HG03064 (cell line): ENCODE measurements around the gene FARP2.
"Not testable (repeated sequence)": the region's sequence is repeated elsewhere in the genome, so short reads cannot be mapped to it uniquely, and the experiment has no call there.

Experiments used
- ATAC-seq: cut with Tn5 transposase; IDR thresholded peaks from one replicate; pipeline ENCODE4 v1.9.1; 2021; ENCODE audit warnings: low read depth; ENCODE audit not compliant: unreplicated experiment

The FARP2 gene

DNA sequence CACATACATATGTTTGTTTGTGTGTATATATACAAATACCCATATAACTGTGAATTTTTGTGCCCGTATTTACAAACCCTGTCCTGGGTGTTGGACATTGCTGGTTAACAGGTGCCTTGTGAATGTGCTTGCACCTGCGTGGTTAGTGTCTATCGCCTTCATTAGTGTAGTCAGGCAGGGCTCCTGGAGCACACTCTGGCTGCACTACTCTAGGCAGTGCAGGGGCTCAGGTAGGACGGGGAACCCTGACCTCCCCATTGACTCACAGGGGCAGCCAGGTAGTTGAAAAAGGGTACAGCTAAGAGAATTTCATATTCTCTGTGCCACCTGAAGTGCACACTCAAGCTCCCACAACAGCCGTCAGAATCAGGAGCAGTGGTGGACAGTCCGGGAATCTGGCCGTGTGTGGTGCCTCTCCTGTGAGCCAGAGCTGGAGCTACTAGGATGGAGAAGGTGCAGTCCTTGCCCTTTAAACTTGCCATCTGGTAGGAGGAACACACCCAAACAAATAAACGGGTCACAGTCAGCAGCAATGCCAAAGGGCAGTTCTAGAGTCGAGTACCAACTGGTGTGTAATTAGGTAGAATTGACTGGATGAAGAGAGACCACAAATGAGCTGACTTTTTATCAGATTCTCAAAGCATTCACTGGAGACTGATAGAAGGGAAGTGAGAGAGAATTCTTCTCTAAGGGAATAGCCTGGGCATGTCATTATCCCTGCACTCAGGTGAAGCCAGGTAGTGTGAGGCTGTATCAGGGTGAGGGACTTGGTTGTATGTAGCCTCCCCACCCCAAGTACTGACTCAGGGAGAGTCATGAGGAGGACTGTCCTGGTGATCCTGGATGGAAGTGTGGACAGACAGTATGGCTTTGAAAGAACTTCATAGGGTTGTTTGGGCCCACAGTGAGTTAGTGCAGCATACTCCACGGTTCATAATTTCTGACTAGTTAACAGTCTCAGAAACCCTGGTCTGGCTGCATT, 44.1 kb downstream of the FARP2 start:
- no peak for ATAC-seq

GRCh38 chr2:241408849-241409248, 52.8 kb downstream of the FARP2 start:
- no peak for ATAC-seq

DNA sequence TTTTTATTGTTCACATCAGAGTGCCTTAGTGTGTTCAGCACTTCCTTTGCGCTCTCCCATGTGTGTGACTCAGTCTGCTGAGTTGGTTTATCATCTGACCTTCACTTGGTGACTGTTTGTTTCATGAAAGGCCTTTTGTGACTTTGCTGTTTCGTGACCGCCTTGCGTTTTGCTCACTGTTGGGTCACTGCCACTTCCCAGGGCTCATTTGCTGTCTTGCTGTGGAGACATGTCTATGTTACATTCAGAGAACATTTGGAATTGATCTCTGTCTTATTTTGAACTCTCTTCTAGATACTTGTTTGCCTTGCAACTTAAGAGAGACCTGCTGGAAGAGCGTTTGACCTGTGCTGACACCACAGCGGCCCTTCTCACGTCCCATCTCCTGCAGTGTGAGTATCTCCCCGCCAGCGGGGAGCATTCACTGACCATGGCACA, 54.7 kb downstream of the FARP2 start:
- no peak for ATAC-seq

DNA sequence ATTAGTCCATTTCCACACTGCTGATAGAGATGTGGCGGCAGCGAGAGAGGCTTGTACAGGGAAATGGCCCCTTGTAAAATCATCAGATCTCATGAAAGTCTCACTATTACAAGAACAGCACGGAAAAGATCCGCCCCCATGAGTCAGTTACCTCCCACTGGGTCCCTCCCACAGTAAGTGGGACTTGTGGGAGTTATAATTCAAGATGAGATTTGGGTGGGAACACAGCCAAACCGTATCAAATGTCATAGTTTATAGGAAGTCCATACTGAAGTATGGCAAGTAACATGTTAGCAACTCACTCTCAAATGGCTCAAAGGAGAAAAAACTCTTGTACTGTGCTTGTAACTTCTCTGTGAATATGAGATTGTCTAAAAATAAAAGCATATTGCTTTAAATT, 56.1 kb downstream of the FARP2 start:
- no peak for ATAC-seq

DNA sequence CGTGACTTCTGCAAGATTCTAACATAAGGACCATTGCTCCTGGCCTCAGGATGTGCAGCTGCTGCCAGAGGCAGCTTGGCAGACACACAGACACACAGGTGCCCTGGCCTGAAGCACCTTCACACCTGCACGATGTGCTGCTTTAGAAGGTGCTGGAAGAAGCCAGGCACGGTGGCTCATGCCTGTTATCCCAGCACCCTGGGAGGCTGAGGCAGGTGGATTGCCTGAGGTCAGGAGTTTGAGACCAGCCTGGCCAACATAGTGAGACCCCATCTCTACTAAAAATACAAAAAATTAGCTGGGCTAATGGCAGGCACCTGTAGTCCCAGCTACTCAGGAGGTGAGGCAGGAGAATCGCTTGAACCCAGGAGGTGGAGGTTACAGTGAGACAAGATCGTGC, 57.4 kb downstream of the FARP2 start:
- ATAC-seq = not testable (repeated sequence)

DNA sequence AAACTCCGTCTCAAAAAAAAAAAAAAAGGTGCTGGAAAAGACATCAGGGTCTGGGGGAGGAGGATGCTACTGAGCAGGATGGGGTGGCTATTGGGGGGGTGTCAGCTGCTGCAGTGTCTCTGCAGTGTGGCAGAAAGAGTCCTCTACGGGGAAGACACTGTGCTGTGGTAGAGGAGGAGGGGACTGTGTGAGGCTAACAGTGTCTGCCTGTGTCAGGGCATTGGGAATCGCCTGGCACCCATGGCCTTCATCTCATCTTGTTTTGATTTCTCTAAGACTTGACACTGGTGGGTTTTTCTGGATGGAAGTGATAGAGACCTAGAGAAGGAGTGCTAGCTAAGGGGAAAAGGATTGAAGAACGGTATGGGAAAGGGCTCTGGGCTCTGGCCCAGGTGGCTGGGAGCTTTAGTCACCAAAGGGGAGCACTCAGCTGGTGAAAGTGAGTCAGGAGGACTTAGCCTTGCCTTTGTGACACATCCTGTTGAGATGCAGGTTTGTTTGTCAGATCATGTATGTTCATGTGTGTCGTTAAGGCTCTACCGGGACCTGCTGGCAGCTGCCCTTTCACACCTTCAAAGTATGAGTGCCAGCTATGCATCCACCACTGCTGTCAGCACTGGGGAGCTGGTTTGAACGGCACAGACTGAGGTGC, 58.0 kb downstream of the FARP2 start:
- ATAC-seq = no peak

GRCh38 chr2:241415196-241415595, 59.1 kb downstream of the FARP2 start:
- ATAC-seq = no peak

- no peak for ATAC-seq
These were observed 61.5 kb downstream of the FARP2 start for GRCh38 chr2:241417626-241418025.

- ATAC-seq = no peak
These were observed 65.2 kb downstream of the FARP2 start for GRCh38 chr2:241421330-241421729.

GRCh38 chr2:241421942-241422341, 65.9 kb downstream of the FARP2 start:
- not testable (repeated sequence) for ATAC-seq

DNA sequence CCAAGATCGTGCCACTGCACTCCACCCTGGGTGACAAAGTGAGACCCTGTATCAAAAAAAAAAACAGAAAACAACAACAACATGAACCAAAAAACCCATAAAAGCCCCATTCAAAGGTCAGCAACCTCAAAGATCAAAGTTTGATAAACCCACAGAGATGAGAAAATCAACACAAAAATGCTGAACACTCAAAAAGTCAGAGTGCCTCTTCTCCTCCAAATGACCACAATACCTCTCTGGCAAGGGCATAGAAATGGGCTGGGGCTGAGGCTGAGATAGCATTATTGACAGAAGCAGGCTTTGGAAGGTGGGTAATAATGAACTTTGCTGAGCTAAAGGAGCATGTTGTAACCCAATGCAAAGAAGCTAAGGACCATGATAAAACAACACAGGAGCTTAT, 66.3 kb downstream of the FARP2 start:
- no peak for ATAC-seq

DNA sequence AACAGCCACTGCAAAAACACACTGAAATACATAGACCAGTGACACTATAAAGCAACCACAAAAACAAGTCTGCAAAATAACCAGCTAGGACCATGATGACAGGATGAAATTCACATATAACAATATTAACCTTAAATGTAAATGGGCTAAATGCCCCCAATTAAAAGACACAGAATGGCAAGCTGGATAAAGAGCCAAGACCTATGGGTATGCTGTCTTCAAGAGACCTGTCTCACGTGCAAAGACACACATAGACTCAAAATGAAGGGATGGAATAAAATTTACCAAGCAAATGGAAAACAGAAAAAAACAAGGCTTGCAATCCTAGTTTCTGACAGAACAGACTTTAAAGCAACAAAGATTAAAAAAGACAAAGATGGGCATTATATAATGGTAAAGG, 67.4 kb downstream of the FARP2 start:
- not testable (repeated sequence) for ATAC-seq

DNA sequence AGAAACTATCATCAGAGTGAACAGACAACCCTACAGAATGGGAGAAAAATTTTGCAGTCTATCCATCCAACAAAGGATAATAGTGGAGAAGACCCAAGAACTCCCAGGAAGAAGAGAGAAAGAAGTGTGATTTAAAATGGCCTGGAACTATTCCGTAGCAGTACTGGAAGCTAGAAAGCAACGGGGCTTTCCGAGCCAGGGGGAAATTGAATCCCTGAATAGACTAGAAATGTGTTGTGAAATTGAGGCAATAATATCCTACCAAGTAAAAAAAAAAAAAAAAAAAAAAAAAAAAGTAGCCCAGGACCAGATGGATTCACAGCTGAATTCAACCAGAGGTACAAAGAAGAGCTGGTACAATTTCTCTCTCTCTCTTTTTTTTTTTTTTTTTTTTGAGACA, 69.3 kb downstream of the FARP2 start:
- no peak for ATAC-seq

GRCh38 chr2:241430178-241430577, 74.1 kb downstream of the FARP2 start:
- no peak for ATAC-seq

DNA sequence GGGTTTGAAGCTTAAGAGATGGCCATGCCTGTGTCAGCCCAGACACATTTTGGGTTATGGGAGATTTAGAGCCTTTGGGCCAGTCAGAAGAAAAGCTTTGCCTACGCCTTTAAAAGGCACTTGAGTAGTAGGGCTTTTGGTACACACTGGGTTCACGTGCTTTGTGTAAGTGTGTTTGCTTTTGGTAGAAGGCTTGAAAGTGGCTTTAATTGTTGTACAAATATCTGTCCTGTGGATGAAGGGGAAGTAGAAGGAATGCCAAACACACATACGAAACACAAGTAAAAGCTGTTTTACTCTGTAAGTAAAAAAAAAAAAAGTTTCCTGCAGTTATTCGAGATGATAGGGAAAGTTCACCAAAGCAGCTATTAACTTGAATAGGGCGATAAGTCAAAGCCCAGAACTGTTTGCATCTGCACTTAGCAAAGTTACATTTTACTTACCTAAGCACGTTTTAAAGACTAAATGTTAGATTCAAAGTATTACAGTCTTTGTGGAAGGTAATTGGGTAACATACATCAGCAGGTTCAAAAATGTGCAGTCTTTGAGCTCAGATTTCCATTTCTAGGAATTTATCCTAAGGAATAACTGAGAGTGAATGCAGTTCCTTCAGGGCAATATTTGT, 76.9 kb downstream of the FARP2 start:
- no peak for ATAC-seq

GRCh38 chr2:241437179-241437578, 81.1 kb downstream of the FARP2 start:
- no peak for ATAC-seq

GRCh38 chr2:241441492-241441891, 85.4 kb downstream of the FARP2 start:
- no peak for ATAC-seq

DNA sequence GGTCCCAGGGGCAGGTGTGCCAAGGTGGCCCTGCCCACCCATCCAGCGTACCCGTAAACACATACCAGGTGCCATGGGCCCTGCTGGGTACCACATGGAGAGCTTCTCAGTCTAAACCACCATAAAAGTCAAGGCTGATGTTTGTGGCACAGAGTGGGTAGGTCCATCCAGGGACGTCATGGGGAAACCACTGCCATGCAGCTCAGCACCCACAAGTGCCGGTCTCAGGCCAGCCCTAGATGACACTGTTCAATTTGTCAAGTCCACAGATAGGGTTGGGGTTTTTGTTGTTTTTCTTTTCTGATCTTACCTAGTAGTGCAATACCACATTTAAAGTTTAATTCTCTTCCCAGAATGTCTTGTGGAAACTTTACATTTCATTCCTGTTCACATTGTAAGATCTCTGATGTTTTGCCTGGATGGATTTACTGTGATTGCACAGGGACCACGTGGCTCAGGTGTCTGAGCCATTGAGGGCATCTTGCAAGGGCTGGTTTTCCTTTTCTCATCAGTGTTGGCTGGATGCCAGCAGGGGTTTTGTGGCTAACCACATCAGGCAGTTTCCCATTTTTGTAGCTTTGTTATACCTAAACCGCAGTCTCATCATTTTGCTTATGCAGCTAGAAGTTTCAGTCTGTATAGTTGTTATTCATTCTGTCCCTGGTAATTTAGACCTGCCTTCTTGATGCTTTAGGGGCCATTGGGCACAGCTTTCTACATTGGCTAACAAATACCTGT, 87.6 kb downstream of the FARP2 start:
- ATAC-seq = no peak

DNA sequence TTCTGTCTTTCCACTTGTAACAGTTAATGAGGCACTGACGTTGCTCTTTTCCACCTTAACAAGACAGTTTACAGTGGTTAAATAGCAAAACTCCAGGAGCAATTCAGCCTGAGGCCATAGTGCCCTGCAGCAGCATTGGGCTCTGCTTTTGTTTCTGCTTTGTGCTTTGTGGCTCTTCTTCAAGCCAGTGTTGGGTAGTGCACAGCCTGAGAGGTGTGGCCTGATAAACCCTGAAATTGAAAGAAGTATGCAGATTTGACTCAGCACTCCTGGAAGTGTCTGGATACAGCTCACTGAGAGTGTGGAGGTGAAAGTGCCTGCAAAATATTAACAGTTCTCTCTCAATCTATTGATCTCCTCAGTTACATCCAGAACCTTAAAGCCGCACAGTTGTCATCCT, 89.3 kb downstream of the FARP2 start:
- ATAC-seq = no peak

- ATAC-seq = not testable (repeated sequence)
These were observed 94.0 kb downstream of the FARP2 start for GRCh38 chr2:241450092-241450491.
